Upper lobe of left lung (tissue), 6 donors: Measurements from ENCODE around the gene ACAP2. TPM values are rescaled to one million over a fixed set of nuclear protein-coding genes. Genes with fewer than 3 reads are reported as not detected.
A peak's percentile ranks its signal among the peaks of the same experiment; 100 is the strongest.
"Not testable (repeated sequence)": the region's sequence is repeated elsewhere in the genome, so short reads cannot be mapped to it uniquely, and the experiment has no call there.

Experiments used
- ATAC-seq, 2 donors: fragments of 200-7000 bp; cut with Tn5 transposase; one replicate each; pipeline ENCODE4 v1.9.1; 2022; ENCODE audit warnings: mild to moderate bottlenecking in 2 of 2, moderate library complexity in 2 of 2; ENCODE audit not compliant: low FRiP score in 2 of 2
- DNase-seq, 2 donors: peaks; one replicate each; pipeline ENCODE4 v3.0.0-alpha.2; 2019 to 2020
- H3K27ac ChIP-seq, 4 donors: fragments of 200-600 bp; sonication (generic); one replicate each; pipeline ENCODE4 v1.5.1; 2016 to 2019
- H3K27me3 ChIP-seq, 4 donors: fragments of 200-600 bp; sonication (generic); one replicate each; pipeline ENCODE4 v1.5.1; 2017 to 2019
- H3K36me3 ChIP-seq, 4 donors: fragments of 200-600 bp; sonication (generic); one replicate each; pipeline ENCODE4 v1.5.1; 2016 to 2019
- H3K4me1 ChIP-seq, 4 donors: fragments of 200-600 bp; sonication (generic); one replicate each; pipeline ENCODE4 v1.5.1; 2018 to 2019
- H3K4me3 ChIP-seq, 4 donors: fragments of 200-600 bp; sonication (generic); one replicate each; pipeline ENCODE4 v1.5.1; 2017 to 2019; ENCODE audit warnings: mild to moderate bottlenecking in 2 of 4, moderate library complexity in 1 of 4
- H3K9me3 ChIP-seq, 4 donors: fragments of 200-600 bp; sonication (generic); one replicate each; pipeline ENCODE4 v1.5.1; 2018 to 2019
- CTCF ChIP-seq, 6 experiments: fragments of 450-650 bp in 4 of 6; fragments of 200-600 bp in 2 of 6; sonication (generic) in 2 of 6; IDR thresholded peaks; one replicate each; pipeline ENCODE4 v1.5.1; 2016 to 2019; ENCODE audit warnings: antibody characterized with exemption in 6 of 6
- EP300 ChIP-seq, 4 donors: sonication (generic); formaldehyde crosslinking; IDR thresholded peaks; one replicate each; pipeline ENCODE4 v1.5.1; 2017; ENCODE audit warnings: antibody characterized with exemption in 4 of 4, control low read depth in 2 of 4
- POLR2A ChIP-seq, 4 donors: fragments of 450-650 bp; IDR thresholded peaks; one replicate each; pipeline ENCODE4 v1.5.1; 2016 to 2017; ENCODE audit warnings: antibody characterized with exemption in 4 of 4, mild to moderate bottlenecking in 2 of 4
- POLR2AphosphoS5 ChIP-seq, 2 donors: sonication (generic); formaldehyde crosslinking; IDR thresholded peaks; one replicate each; pipeline ENCODE4 v1.5.1; 2017; ENCODE audit warnings: antibody characterized with exemption in 2 of 2
- WGBS, 2 donors: methylation state at CpG; one replicate each; pipeline ENCODE4 v1.1.5; 2017 to 2018; 5-methylcytosine and 5-hydroxymethylcytosine counted together
- total RNA-seq, 6 donors: library from RNA; depleted of rRNA in 4 of 6; stranded (reverse); fragments of >200 nt in 4 of 6; gene quantifications; one replicate each; pipeline versions ENCODE4 v1.1.0 to v1.2.1, GENCODE V29; 2016 to 2021
- donor health status: DM: no; HTN: no; CAD: no; lungs with moderate emphysema.
- donor health status: DM: no; HTN: yes; CAD: no; lungs with severe emphysema.

ACAP2 gene
- total RNA-seq, 6 donors from 2014 or later = 30.6 to 75.2 (median 52.3) TPM

DNA sequence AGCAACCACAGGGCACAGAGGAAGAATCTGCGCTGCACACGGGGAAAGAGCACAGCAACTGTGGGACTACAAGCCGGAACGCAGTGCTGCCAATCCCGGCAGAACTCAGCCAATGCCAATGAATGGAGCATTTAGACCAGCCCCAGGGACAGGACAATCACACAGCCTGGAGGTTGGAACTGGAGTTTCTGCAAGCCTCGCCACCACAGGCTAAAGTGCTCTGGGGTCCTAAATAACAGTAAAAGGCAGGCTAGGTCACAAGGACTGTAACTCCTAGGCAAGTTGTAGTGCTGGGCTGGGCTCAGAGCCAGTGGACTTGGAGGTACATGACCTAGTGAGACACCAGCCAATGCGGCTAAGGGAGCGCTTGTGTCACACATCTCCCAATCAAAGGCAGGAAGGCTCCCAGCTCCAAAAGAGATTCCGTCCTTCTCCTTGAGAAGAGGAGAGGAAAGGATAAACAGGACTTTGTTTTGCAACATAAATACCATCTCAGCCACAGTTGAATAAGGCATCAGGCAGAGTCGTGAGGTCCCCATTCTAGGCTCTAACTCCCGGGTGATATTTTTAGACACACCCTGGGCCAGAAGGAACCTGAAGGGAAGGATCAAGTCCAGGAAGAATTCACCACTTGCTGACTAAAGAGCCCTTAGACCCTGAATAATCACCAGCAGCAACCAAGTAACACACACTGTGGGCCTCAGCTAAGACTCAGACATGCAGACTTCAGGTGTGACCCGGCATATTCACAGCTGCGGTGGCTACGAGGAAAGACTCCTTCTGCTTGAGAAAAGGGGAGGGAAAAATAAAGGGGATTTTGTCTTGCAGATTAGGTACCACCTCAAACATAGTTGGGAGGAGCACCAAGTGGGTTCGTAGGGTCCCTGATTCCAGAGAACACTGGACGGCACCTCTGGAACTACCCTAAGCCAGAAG is 86.4 kb downstream of the ACAP2 start:
- Histone ChIP-seq H3K4me1 (peaks cover 0 to 15% (median 10%) of the 10 kb centered on the region in 4 donors), H3K4me3 (no peak overlapping the region), H3K9me3 (no peaks in the 10 kb centered on the region), H3K36me3 (peaks cover 0 to 8% (median 5%) of the 10 kb centered on the region in 4 donors), H3K27me3 (no peaks in the 10 kb centered on the region), H3K27ac (peak overlapping the region in 2 of 4 donors; percentile 44 to 74)
- ATAC-seq (peak in 1 of 2 donors; percentile 34), DNase-seq (no peak)
- WGBS, 2 donors = 74 to 85% methylated on average over 16 of the region's 16 CpGs
- TF ChIP-seq POLR2AphosphoS5 (IDR thresholded peaks at IDR 0.05) = no peak
- TF ChIP-seq POLR2A (IDR thresholded peaks at IDR 0.05) = no peak
- TF ChIP-seq CTCF (IDR thresholded peaks at IDR 0.05) = no peak
- TF ChIP-seq EP300 (IDR thresholded peaks at IDR 0.05) = no peak

DNA sequence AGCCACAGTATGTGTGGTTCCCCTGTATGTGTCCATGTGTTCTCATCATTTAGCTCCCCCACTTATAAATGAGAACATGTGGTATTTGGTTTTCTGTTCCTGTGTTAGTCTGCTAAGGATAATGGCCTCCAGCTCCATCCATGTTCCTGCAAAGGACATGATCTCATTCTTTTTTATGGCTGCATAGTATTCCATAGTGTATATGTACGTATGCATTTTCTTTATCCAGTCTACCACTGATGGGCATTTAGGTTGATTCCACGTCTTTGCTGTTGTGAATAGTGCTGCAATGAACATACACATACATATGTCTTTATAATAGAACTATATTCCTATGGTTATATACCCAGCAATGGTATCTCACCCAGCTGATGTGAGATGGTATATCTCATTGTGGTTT is 88.8 kb downstream of the ACAP2 start:
- not testable (repeated sequence) for DNase-seq, H3K27ac ChIP-seq, ATAC-seq, H3K27me3 ChIP-seq, H3K4me3 ChIP-seq, H3K9me3 ChIP-seq, H3K36me3 ChIP-seq
- H3K4me1 ChIP-seq = peaks cover 0 to 15% (median 10%) of the 10 kb centered on the region in 4 donors
- WGBS, 2 donors = 46 to 50% methylated on average over 2 of the region's 2 CpGs

DNA sequence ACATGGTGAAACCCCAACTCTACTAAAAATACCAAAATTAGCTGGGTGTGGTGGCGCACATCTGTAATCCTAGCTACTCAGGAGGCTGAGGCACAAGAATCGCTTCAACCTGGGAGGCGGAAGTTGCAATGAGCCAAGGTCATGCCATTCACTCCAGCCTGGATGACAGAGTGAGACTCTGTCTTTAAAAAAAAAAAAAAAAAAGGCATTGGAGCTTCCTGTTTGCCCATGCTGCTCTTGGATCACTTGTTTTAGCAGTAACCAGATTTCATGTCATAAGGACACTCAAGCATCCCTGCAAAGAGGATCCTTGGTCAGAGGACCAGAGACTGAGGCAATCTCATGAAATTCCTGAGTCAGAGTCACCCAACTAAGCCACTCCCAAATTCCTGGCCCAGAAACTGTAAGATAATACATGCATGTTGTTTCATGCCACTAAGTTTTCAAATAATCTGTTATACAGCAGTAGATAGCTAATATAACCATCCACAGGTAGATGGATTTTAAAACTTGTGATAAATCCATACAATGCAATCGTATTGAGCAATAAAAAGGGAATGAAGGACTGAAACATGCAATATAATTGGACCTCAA is 89.8 kb downstream of the ACAP2 start:
- DNase-seq (no peak), ATAC-seq (peak in 1 of 2 donors; percentile 50)
- Histone ChIP-seq H3K9me3 (no peaks in the 10 kb centered on the region), H3K27me3 (no peaks in the 10 kb centered on the region), H3K36me3 (peaks cover 0 to 8% (median 5%) of the 10 kb centered on the region in 4 donors), H3K27ac (no peak overlapping the region), H3K4me3 (no peak overlapping the region), H3K4me1 (peaks cover 0 to 15% (median 10%) of the 10 kb centered on the region in 4 donors)
- TF ChIP-seq POLR2AphosphoS5 (IDR thresholded peaks at IDR 0.05) (no peak), POLR2A (IDR thresholded peaks at IDR 0.05) (no peak), EP300 (IDR thresholded peaks at IDR 0.05) (no peak), CTCF (IDR thresholded peaks at IDR 0.05) (no peak)
- WGBS, 2 donors = 90 to 97% methylated on average over 4 of the region's 4 CpGs

DNA sequence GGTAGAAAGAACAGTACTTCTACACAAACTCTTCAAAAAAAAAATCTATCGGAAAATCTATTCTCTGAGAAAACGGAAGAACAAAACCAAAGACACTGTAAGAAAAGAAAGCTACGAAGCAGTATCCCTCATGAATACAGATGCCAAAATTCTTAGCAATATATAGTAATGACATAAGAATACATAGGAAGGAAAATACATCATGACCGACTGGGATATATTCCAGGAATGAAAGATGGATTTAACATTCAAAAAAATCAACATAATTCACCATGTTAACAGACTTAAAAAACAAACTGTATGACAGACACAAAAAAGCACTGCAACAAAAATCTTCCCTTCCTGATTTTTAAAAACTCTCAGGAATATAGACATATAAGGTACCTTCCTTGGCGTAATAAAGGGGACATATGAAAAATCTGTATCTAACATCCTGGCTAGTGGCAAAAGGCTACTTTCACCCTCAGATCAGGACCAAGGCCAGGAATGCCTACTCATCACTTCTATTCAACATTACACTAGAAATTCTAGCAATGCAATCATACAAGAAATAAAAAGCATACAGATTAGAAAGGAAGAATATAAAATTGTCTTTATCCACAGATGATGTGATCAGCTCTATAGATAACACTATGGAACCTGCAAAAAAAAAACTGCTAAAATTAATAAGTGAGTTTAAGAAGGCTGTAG is 94.2 kb downstream of the ACAP2 start:
- Histone ChIP-seq H3K4me3 (no peak overlapping the region), H3K4me1 (peaks cover 0 to 6% (median 2%) of the 10 kb centered on the region in 4 donors), H3K36me3 (peaks cover 0 to 10% (median 0%) of the 10 kb centered on the region in 4 donors), H3K27me3 (no peaks in the 10 kb centered on the region), H3K9me3 (no peaks in the 10 kb centered on the region), H3K27ac (no peak overlapping the region)
- no peak for ATAC-seq
- TF ChIP-seq POLR2AphosphoS5 (IDR thresholded peaks at IDR 0.05) (no peak), POLR2A (IDR thresholded peaks at IDR 0.05) (no peak), EP300 (IDR thresholded peaks at IDR 0.05) (no peak), CTCF (IDR thresholded peaks at IDR 0.05) (no peak)
- no peak for DNase-seq
- WGBS, 2 donors = 88 to 95% methylated on average over 5 of the region's 5 CpGs

DNA sequence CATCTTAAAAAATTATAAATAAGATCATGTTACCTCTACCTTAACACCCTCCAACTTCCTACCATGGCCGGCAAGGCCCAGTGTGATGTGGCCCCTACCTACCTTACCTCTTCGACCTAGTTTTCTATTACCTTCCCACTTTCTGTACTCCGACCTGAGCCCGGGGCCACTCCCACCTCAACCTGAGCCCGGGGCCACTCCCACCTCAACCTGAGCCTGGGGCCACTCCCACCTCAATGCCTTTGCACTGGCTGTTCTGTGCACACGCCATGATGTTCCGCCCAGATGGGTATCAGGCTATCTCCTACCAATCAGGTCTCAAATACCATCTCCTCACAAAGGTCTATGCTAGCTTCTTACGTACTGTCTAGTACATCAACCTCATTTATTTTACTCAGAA is 105.1 kb downstream of the ACAP2 start:
- TF ChIP-seq POLR2A (IDR thresholded peaks at IDR 0.05) = no peak
- Histone ChIP-seq H3K27ac (no peak overlapping the region), H3K4me1 (no peaks in the 10 kb centered on the region), H3K27me3 (no peaks in the 10 kb centered on the region), H3K9me3 (no peaks in the 10 kb centered on the region), H3K36me3 (peaks cover 0 to 43% (median 4%) of the 10 kb centered on the region in 4 donors), H3K4me3 (no peak overlapping the region)
- WGBS, 2 donors = 93 to 98% methylated on average over 8 of the region's 8 CpGs
- DNase-seq = peak in 1 of 2 donors; percentile 39
- no peak for ATAC-seq
